GM19025 (cell line): ENCODE data around the gene IFIT3.
"Not testable (repeated sequence)": the region's sequence is repeated elsewhere in the genome, so short reads cannot be mapped to it uniquely, and the experiment has no call there.

ENCODE experiments used
- ATAC-seq: cut with Tn5 transposase; IDR thresholded peaks from one replicate; pipeline ENCODE4 v1.9.1; 2021; ENCODE audit warnings: mild to moderate bottlenecking, low read depth, moderate library complexity; ENCODE audit not compliant: unreplicated experiment

The IFIT3 gene

GRCh38 chr10:89331487-89332122 lies 3.8 kb downstream of the IFIT3 start:
- not testable (repeated sequence) for ATAC-seq

GRCh38 chr10:89332123-89332633 lies 4.4 kb downstream of the IFIT3 start:
- ATAC-seq = peak; percentile 33

- no peak for ATAC-seq
Observed at GRCh38 chr10:89335226-89335625, 7.4 kb downstream of the IFIT3 start.

GRCh38 chr10:89336241-89336640 lies 8.4 kb downstream of the IFIT3 start:
- ATAC-seq = no peak

- ATAC-seq = no peak
Observed at GRCh38 chr10:89337484-89337883, 9.7 kb downstream of the IFIT3 start.

- ATAC-seq = no peak
Observed at GRCh38 chr10:89338713-89339112, 10.9 kb downstream of the IFIT3 start.

- ATAC-seq = no peak
Observed at GRCh38 chr10:89339875-89340274, 12.1 kb downstream of the IFIT3 start.

- no peak for ATAC-seq
Observed at GRCh38 chr10:89341649-89342048, 13.9 kb downstream of the IFIT3 start.

- no peak for ATAC-seq
Observed at GRCh38 chr10:89342206-89342958, 14.6 kb downstream of the IFIT3 start.

GRCh38 chr10:89343089-89343767 lies 15.4 kb downstream of the IFIT3 start:
- ATAC-seq = no peak

- no peak for ATAC-seq
Observed at GRCh38 chr10:89344156-89344555, 16.4 kb downstream of the IFIT3 start.

GRCh38 chr10:89345367-89346000 lies 17.7 kb downstream of the IFIT3 start:
- ATAC-seq = no peak

- ATAC-seq = no peak
Observed at GRCh38 chr10:89346405-89347254, 18.8 kb downstream of the IFIT3 start.

GRCh38 chr10:89347701-89348457 lies 20.1 kb downstream of the IFIT3 start:
- no peak for ATAC-seq

GRCh38 chr10:89348481-89348880 lies 20.7 kb downstream of the IFIT3 start:
- no peak for ATAC-seq

GRCh38 chr10:89348975-89349374 lies 21.2 kb downstream of the IFIT3 start:
- no peak for ATAC-seq

- peak; percentile 34 for ATAC-seq
Observed at GRCh38 chr10:89350631-89351315, 23.0 kb downstream of the IFIT3 start.

- peak; percentile 77 for ATAC-seq
Observed at GRCh38 chr10:89351412-89351779, 23.6 kb downstream of the IFIT3 start.
